ENCODE measurements around the gene PRDX1. TPM values are rescaled to one million over a fixed set of nuclear protein-coding genes. Genes with fewer than 3 reads are reported as not detected.

PRDX1 gene
- total and polyA plus RNA-seq, 2 of the 8 experiments (the other 6 are each of a cell fraction or from before 2014, with no cell fraction given) = 1,165 to 1,418 TPM

- no peak overlapping the region for H4K5ac ChIP-seq (ENCODE audit: insufficient read length, low read depth, low read length)
- H3K23me2 ChIP-seq (ENCODE audit: low read depth, low read length) = no peaks in the 10 kb centered on the region
- CTCF ChIA-PET (ENCODE audit: partially characterized antibody) = interaction anchor here (1.8 to 1.9 kb wide), 2 partner anchors 13 to 15 kb away, joined by 5 to 7 read pairs; partner anchors contain the start of gene TESK2
- H2AFZ ChIP-seq (ENCODE audit: low read length) = no peak overlapping the region
- H3K4me2 ChIP-seq (ENCODE audit: insufficient read depth in 1 of 2, low read depth in 2 of 2, low read length in 2 of 2) = no peak overlapping the region
- H3K18ac ChIP-seq (ENCODE audit: extremely low read depth, low read length) = no peak overlapping the region
- no peak overlapping the region for H3K14ac ChIP-seq (ENCODE audit: insufficient read length)
- H3K56ac ChIP-seq (replicated peaks; ENCODE audit: insufficient read length, low read depth, low read length) = no peak overlapping the region
- H3K27ac ChIP-seq (ENCODE audit: low read depth, low read length) = no peak overlapping the region
- no peaks in the 10 kb centered on the region for H4K20me1 ChIP-seq (replicated peaks in 1 of 2; ENCODE audit: control insufficient read depth in 1 of 2, insufficient read depth in 2 of 2, low read length in 2 of 2)
- no peaks in the 10 kb centered on the region for H3K36me3 ChIP-seq (ENCODE audit: control insufficient read depth in 2 of 4, insufficient read depth in 4 of 4, low read length in 3 of 4)
- DNase-seq (ENCODE audit: low read depth in 1 of 2, low spot score in 2 of 2) (no peak), FAIRE-seq (no peak)
- POLR2A ChIA-PET (ENCODE audit: partially characterized antibody) = interaction anchor here (0.7 kb wide), 1 partner anchor 10 kb away, joined by 3 read pairs; no protein-coding TSS in a partner anchor
- H3K23ac ChIP-seq (ENCODE audit: insufficient read length) = no peak overlapping the region
- H3K4ac ChIP-seq (replicated peaks; ENCODE audit: insufficient read length, low read depth, low read length) = no peak overlapping the region
- no peak overlapping the region for H4K8ac ChIP-seq (ENCODE audit: extremely low read depth, insufficient read depth, low read length)
- H2AK5ac ChIP-seq (ENCODE audit: low read depth, low read length) = no peak overlapping the region
- H3K79me1 ChIP-seq (ENCODE audit: low read depth, low read length) = no peaks in the 10 kb centered on the region
- H2BK12ac ChIP-seq (ENCODE audit: low read depth, low read length) = no peak overlapping the region
- H3K27me3 ChIP-seq (replicated peaks in 1 of 4; ENCODE audit: control insufficient read depth in 3 of 4, extremely low read depth in 1 of 4, insufficient read depth in 3 of 4, low read length in 3 of 4) = no peaks in the 10 kb centered on the region
- no peak overlapping the region for H2BK5ac ChIP-seq (ENCODE audit: low read depth, low read length)
- no peak overlapping the region for H2BK20ac ChIP-seq (ENCODE audit: low read length)
- H3K4me1 ChIP-seq (replicated peaks in 1 of 4; ENCODE audit: control insufficient read depth in 3 of 4, insufficient read depth in 4 of 4, low read length in 3 of 4) = no peaks in the 10 kb centered on the region
- H2BK15ac ChIP-seq (ENCODE audit: low read length) = no peak overlapping the region
- WGBS, 2 experiments (ENCODE audit: extremely low coverage in 1 of 2, insufficient coverage in 1 of 2, insufficient read length in 1 of 2, insufficient replicate concordance in 2 of 2, low coverage in 1 of 2, low lambda C conversion rate in 2 of 2, missing lambda C conversion rate in 1 of 2) = 92% methylated on average over 4 of the region's 4 CpGs; no CpG with 5 or more reads in 1 of the 2 experiments
- H3K9ac ChIP-seq (replicated peaks in 1 of 4; ENCODE audit: extremely low read depth in 1 of 4, low read depth in 3 of 4, low read length in 3 of 4) = no peak overlapping the region
- 0 out of 4 replicates have a peak, but pooled peaks cover 0 to 2% of the 10 kb centered on the region in 2 experiments for H3K79me2 ChIP-seq (ENCODE audit: control insufficient read depth in 1 of 2, insufficient read depth in 2 of 2, low read length in 2 of 2)
- H4K91ac ChIP-seq (replicated peaks; ENCODE audit: insufficient read length, low read length) = no peak overlapping the region
- H2BK120ac ChIP-seq (replicated peaks; ENCODE audit: low read depth, low read length) = no peak overlapping the region
- H3K9me3 ChIP-seq (ENCODE audit: insufficient read depth in 2 of 2, low read depth in 1 of 2, low read length in 1 of 2) = no peaks in the 10 kb centered on the region
- H3K4me3 ChIP-seq (ENCODE audit: extremely low read depth in 1 of 4, insufficient read depth in 2 of 4, low read depth in 3 of 4, low read length in 4 of 4) = no peak overlapping the region
- TF ChIP-seq YY1 (IDR thresholded peaks at IDR 0.05; ENCODE audit: low read depth, low read length) = no peak
- TF ChIP-seq SIRT6 (IDR thresholded peaks at IDR 0.05; ENCODE audit: low read length) = no peak
- no peak for TF ChIP-seq SP2 (IDR thresholded peaks at IDR 0.05; ENCODE audit: low read length)
- no peak for TF ChIP-seq SIN3A (conservative IDR thresholded peaks at IDR 0.05 in 1 of 2, IDR thresholded peaks at IDR 0.05 in 1 of 2; ENCODE audit: low read depth in 1 of 2, low read length in 2 of 2)
- TF ChIP-seq CBX5 (IDR thresholded peaks at IDR 0.05; ENCODE audit: low read depth, low read length) = no peak
- TF ChIP-seq TAF7 (optimal IDR thresholded peaks at IDR 0.05; ENCODE audit: borderline replicate concordance, low read depth, low read length) = no peak
- TF ChIP-seq EZH2 (IDR thresholded peaks at IDR 0.05; ENCODE audit: low read depth, low read length, severe bottlenecking) = no peak
- no peak for TF ChIP-seq ATF3 (IDR thresholded peaks at IDR 0.05; ENCODE audit: insufficient read depth, low read depth, low read length)
- no peak for TF ChIP-seq SAP30 (IDR thresholded peaks at IDR 0.05; ENCODE audit: insufficient read depth, insufficient replicate concordance, low read length)
- TF ChIP-seq TAF1 (IDR thresholded peaks at IDR 0.05; ENCODE audit: low read depth, low read length) = no peak
- TF ChIP-seq ZNF274 (IDR thresholded peaks at IDR 0.05; ENCODE audit: borderline replicate concordance, extremely low read depth, low read length) = no peak
- TF ChIP-seq KDM1A (IDR thresholded peaks at IDR 0.05; ENCODE audit: borderline replicate concordance, low read length) = no peak
These were observed 43.4 kb downstream of the PRDX1 start for GRCh38 chr1:45478121-45478814.

All from H1 (cell line).